IPS-18c (cell line): ENCODE measurements around the gene SLIT1.

ENCODE experiments used
- H3K4me3 ChIP-seq: 2 replicates; pipeline ENCODE4 v1.7.0; 2013; ENCODE audit warnings: low read depth, mild to moderate bottlenecking, low read length, moderate library complexity; ENCODE audit not compliant: insufficient read depth
- H3K9me3 ChIP-seq: one replicate; pipeline ENCODE4 v1.6.1; 2013; ENCODE audit warnings: mild to moderate bottlenecking, low read length, moderate library complexity; ENCODE audit not compliant: control insufficient read depth, insufficient read depth

SLIT1 gene

GRCh38 chr10:97109547-97109946 lies 76.2 kb downstream of the SLIT1 start:
- no peaks in the 10 kb centered on the region for H3K9me3 ChIP-seq
- no peak overlapping the region for H3K4me3 ChIP-seq

DNA sequence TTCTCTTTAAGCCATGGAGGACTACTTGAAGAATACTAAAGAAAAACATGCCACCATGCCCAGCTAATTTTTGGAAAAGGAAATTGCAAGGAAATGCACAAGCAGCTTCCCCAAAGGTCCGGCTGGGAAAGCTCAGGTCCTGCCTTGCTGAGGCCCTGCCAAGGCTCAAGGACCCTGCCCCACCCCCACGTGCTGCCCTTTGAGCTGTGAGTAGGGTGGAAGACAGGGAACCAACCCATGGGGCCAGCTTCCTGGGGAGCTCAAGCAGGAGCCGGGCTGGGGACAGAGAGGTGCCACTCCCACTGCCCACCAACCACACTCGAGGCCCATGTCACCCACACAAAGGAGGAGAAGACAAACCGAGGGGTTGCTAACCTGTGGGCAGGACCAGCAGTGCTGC lies 78.2 kb downstream of the SLIT1 start:
- H3K9me3 ChIP-seq = no peaks in the 10 kb centered on the region
- H3K4me3 ChIP-seq = no peak overlapping the region

DNA sequence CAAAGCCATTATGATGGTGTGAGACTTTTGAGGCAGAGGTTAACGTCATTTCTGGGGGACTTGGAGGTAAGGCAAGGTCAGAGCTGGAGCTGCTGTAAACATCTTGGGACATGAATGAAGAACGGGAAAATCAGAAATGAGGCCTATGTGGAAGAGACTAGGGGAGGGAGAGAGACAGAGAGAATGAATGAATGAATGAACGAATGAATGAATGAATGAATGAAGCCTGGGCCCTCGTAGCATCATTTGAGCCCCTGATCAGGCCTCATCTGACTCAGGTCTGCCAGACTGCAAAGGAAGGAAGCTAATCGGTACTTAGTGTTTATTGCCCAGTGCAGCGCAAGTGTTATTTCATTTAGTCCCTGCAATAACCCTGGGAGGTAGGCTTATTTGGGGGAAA lies 79.6 kb downstream of the SLIT1 start:
- Histone ChIP-seq H3K9me3 (no peaks in the 10 kb centered on the region), H3K4me3 (no peak overlapping the region)

- H3K4me3 ChIP-seq = no peak overlapping the region
- H3K9me3 ChIP-seq = no peaks in the 10 kb centered on the region
Observed at GRCh38 chr10:97105303-97105702, 80.5 kb downstream of the SLIT1 start.

GRCh38 chr10:97103316-97104080 lies 82.3 kb downstream of the SLIT1 start:
- Histone ChIP-seq H3K9me3 (no peaks in the 10 kb centered on the region), H3K4me3 (no peak overlapping the region)

GRCh38 chr10:97102441-97102840 lies 83.3 kb downstream of the SLIT1 start:
- Histone ChIP-seq H3K4me3 (no peak overlapping the region), H3K9me3 (no peaks in the 10 kb centered on the region)

GRCh38 chr10:97101166-97101940 lies 84.4 kb downstream of the SLIT1 start:
- H3K9me3 ChIP-seq = no peaks in the 10 kb centered on the region
- H3K4me3 ChIP-seq = no peak overlapping the region

DNA sequence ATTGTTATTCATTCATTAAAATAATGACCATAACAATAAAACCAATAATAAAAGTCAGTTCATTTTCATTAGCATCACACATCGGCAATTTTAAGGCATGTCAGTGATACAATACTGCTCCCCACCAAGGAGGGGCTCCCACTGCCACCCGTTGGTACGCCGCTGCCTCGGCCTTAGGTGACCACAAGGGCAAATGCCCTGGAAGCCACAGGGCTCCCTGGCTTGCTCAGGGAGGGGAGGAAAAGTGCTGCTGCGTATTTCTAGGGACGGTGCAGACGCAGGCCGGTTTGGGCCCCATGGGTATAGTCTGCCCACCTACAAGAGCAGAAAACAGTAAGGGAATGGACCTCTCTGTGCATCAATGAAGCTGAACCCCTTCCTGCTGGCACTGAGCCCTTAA lies 85.1 kb downstream of the SLIT1 start:
- Histone ChIP-seq H3K9me3 (peaks cover 2% of the 10 kb centered on the region), H3K4me3 (no peak overlapping the region)

DNA sequence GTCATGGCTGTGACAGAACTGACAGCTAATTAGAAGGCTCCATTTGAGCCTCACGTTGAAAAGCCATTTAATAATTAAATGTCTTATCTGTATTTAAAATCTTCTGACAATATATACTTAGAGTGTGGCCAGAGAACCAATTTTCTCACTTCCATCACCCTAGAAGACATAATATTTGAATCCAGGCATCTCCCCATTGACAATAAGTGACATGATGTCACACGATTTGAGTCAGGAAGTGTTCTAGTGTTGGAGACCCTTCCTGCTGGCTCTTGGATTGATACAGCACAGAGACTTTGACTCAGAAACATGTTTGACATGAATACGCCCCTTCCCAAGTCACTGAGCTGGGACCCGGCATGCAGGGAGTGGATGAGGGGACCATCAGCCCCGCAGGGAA lies 85.9 kb downstream of the SLIT1 start:
- Histone ChIP-seq H3K9me3 (peaks cover 2% of the 10 kb centered on the region), H3K4me3 (no peak overlapping the region)

GRCh38 chr10:97099089-97099488 lies 86.7 kb downstream of the SLIT1 start:
- no peak overlapping the region for H3K4me3 ChIP-seq
- H3K9me3 ChIP-seq = peaks cover 2% of the 10 kb centered on the region

DNA sequence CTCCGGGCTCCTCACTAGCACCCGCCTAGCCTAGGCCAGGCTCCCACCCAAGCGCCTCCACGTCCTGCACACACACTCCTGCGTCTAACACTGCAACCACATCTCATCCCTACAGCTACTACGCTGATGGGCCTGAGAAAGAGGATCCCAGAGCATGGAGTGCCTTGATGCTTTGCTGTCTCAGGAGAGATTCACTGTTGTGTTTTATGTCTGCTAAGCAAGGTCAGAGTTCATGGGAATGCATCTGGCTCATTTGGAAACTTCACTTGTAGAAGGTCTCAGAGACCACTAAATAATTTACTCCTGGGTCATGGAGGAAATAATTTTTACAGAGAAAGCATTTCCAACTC lies 88.7 kb downstream of the SLIT1 start:
- H3K4me3 ChIP-seq = no peak overlapping the region
- H3K9me3 ChIP-seq = peaks cover 5% of the 10 kb centered on the region

- H3K4me3 ChIP-seq = no peak overlapping the region
- H3K9me3 ChIP-seq = peaks cover 5% of the 10 kb centered on the region
Observed at GRCh38 chr10:97096261-97097083, 89.3 kb downstream of the SLIT1 start.

- no peak overlapping the region for H3K4me3 ChIP-seq
- peaks cover 5% of the 10 kb centered on the region for H3K9me3 ChIP-seq
Observed at GRCh38 chr10:97095701-97096260, 90.0 kb downstream of the SLIT1 start.

GRCh38 chr10:97090644-97091043 lies 95.1 kb downstream of the SLIT1 start:
- peaks cover 3% of the 10 kb centered on the region for H3K9me3 ChIP-seq
- no peak overlapping the region for H3K4me3 ChIP-seq

DNA sequence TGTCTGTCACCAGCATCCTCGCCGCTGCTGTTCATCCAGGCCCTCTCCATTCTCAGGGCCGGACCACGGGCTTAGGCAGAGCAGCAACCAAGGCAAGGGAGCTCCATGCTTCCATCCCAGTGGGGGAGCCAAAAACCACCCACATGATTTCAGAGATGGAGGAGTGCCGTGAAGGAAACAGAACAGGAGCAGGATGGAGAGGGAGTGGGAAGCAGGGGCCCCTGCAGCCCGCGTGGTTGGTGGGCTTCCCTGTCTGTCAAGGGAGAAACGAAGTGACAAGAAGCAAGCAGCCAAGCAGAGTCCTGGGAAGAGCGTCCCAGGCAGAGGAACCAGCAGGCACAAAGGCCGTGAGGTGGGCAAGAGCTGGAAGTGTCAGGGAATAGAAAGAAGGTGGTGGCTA lies 95.7 kb downstream of the SLIT1 start:
- H3K4me3 ChIP-seq = no peak overlapping the region
- peaks cover 3% of the 10 kb centered on the region for H3K9me3 ChIP-seq

DNA sequence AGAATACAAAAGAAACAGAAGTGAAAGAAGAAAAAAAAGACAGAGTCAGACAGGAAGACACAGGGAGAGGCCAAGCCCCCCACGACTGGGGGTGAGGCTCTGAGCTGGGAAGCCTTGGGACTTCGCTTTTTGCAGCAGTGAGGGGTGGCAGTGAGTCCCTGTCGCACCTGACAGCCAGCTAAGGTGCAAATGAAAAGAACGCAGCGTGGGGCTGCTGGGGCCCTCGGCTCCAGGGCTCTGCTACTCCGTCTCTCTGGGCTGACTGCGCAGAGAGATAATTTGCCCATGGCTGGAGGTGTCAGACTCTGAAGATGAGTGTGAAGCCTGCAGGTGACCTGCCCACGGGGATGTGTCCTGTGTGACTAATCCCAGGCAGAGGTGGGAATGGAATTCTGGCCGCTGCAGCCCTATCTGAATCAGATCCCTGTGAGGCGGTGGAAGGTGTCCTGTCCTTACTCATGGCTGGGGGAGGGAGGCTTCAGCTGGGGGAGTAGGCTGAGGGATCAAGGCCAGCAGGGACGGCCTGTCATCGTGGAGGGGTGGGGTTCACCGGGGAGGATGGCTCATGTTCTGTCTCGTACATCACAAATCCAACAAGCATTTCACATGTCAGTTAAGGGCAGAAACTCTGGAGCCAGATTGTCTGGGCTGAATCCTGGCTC lies 96.4 kb downstream of the SLIT1 start:
- peaks cover 3% of the 10 kb centered on the region for H3K9me3 ChIP-seq
- no peak overlapping the region for H3K4me3 ChIP-seq

DNA sequence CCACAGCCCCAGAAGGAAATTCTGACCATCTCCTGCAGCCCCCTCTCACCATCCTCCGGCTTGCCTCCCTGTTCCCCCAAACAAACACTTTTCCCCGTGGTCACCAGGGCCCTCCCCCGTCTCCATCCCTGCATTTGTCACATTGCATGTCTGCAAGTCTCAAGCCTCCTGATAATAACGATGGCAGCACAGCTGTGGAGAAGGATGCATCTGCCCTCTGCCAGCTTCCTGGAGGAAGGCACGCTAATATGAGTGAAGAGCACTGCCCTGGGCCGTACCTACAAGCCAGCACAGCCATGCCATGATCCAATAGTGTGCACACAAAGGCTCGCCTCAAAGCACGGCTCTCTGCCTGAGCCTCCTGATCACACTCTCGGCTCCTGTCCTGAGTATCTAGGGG lies 98.5 kb downstream of the SLIT1 start:
- Histone ChIP-seq H3K9me3 (no peaks in the 10 kb centered on the region), H3K4me3 (no peak overlapping the region)
